A673 (cell line): ENCODE measurements around the gene HEMK1. TPM values are rescaled to one million over a fixed set of nuclear protein-coding genes. Genes with fewer than 3 reads are reported as not detected.
A peak's percentile ranks its signal among the peaks of the same experiment; 100 is the strongest.

ENCODE experiments used
- BruUV-seq: library from RNA; stranded (reverse); fragments of 400-500 nt; replicated peaks from 2 replicates; lab custom pipeline; 2021; lab: Mats Ljungman, UMichigan
- CTCF ChIA-PET: fragments of 300-600 bp; sonication (Branson Sonifier 250); formaldehyde crosslinking; loops from one replicate; lab custom pipeline; 2022; ENCODE audit warnings: antibody characterized with exemption; lab: Charles Lee
- POLR2A ChIA-PET: fragments of 300-600 bp; sonication (Branson Sonifier 250); formaldehyde crosslinking; loops from one replicate; lab custom pipeline; 2022; ENCODE audit warnings: antibody characterized with exemption; ENCODE audit not compliant: low non-redundant PET; lab: Charles Lee
- DNase-seq: peaks from one replicate; pipeline ENCODE4 v3.0.0-alpha.2; 2015; ENCODE audit warnings: low spot score
- H3K27ac ChIP-seq: fragments of 200-600 bp; sonication (generic); 2 replicates; pipeline ENCODE4 v1.5.1; 2016; ENCODE audit warnings: mixed run types, low read depth, mild to moderate bottlenecking, mixed read lengths, antibody characterized with exemption, low read length; ENCODE audit not compliant: poor library complexity, severe bottlenecking
- H3K27me3 ChIP-seq: fragments of 200-600 bp; sonication (generic); replicated peaks from 2 replicates; pipeline ENCODE4 v1.6.1; 2017; ENCODE audit warnings: mixed run types, low read depth, mild to moderate bottlenecking, mixed read lengths, antibody characterized with exemption, low read length; ENCODE audit not compliant: insufficient read depth, poor library complexity
- H3K36me3 ChIP-seq: fragments of 200-600 bp; sonication (generic); 2 replicates; pipeline ENCODE4 v1.6.1; 2016; ENCODE audit warnings: mixed run types, mild to moderate bottlenecking, mixed read lengths, antibody characterized with exemption, low read length; ENCODE audit not compliant: insufficient read depth, poor library complexity, severe bottlenecking
- H3K4me1 ChIP-seq: fragments of 200-600 bp; sonication (generic); 2 replicates; pipeline ENCODE4 v1.6.1; 2017; ENCODE audit warnings: mixed run types, mild to moderate bottlenecking, mixed read lengths, antibody characterized with exemption, low read length; ENCODE audit not compliant: insufficient read depth, poor library complexity, severe bottlenecking
- H3K4me3 ChIP-seq: fragments of 200-600 bp; sonication (generic); 2 replicates; pipeline ENCODE4 v1.5.1; 2016; ENCODE audit warnings: low read depth, mixed run types, mild to moderate bottlenecking, mixed read lengths, low read length; ENCODE audit not compliant: poor library complexity, severe bottlenecking
- H3K9me3 ChIP-seq: fragments of 200-600 bp; sonication (generic); 2 replicates; pipeline ENCODE4 v1.6.1; 2016; ENCODE audit warnings: mixed run types, low read depth, mild to moderate bottlenecking, mixed read lengths, antibody characterized with exemption, low read length; ENCODE audit not compliant: poor library complexity, severe bottlenecking
- EZH2 ChIP-seq: fragments of 200-600 bp; sonication (generic); IDR thresholded peaks from 2 replicates; pipeline ENCODE4 v1.6.1; 2017; ENCODE audit warnings: borderline replicate concordance, low read depth, mild to moderate bottlenecking, mixed read lengths, antibody characterized with exemption, low read length; ENCODE audit not compliant: poor library complexity, severe bottlenecking
- intact Hi-C: fragments of 100-400 bp; cut with micrococcal nuclease; formaldehyde crosslinking; loops from one replicate; pipeline ENCODE4 v1.10.0; 2022; ENCODE audit not compliant: unreplicated experiment
- total RNA-seq: library from RNA; stranded (reverse); gene quantifications from 2 replicates; pipeline ENCODE4 v1.2.3, GENCODE V29; 2021
- TF ChIP-seq, protein P1 (sequence below): fragments of 300-800, 200-600 bp; sonication (generic); conservative IDR thresholded peaks from 2 replicates; pipeline ENCODE4 v1.5.1; 2017; ENCODE audit warnings: low read depth, mild to moderate bottlenecking, antibody characterized with exemption, low read length, moderate library complexity, mixed read lengths

Gene HEMK1
- total RNA-seq, 1 experiment from 2014 or later, result 5.7 TPM

- BruUV-seq, result no TSS peak
- POLR2A ChIA-PET, result no interaction called here
- peaks cover 8% of the 10 kb centered on the region for H3K4me1 ChIP-seq
Observed at GRCh38 chr3:50615190-50615589, 45.9 kb downstream of the HEMK1 start.

DNA sequence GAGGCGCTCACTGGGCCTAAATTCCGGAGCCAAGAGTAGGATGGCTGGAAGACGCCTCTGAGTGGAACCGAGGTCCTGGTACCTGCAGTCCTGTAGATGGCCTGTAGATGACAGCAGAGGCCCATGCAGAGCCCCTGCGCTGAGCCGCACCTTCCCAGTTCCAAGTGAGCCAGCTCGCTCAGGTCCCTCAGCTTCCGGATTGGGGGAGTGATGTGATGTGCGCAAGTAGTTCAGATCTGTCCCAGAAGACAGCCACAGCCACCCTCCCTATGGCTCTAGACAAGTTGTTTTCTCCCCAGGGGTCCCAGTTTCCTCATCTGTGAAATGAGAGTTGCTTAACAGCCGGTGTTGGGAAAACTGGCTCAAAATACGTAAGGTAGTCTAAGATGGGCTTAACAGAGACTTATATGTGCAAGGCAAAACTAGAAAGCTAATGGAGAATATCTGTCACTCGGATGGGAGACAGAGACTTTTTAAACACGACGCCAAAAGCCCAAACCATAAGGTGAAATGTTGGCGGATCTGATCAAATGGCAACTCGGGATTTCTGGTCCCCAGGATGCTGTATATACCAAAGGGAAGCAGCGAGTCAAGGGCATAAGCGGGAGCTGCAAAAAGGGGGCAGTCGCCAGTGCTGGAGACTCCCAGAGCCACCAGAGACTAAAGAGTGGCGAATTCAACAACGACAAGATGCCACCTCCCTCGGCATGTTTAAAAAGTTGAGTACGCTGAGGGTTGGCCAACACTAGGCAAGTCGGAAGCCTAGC, 46.9 kb downstream of the HEMK1 start:
- ChIA-PET CTCF (interaction anchor here (0.6 to 1.4 kb wide), 5 partner anchors 164 to 1351 kb away, joined by 3 to 7 read pairs (median 5); partner anchors contain the start of genes MANF and PCBP4), POLR2A (interaction anchor here (0.7 kb wide), 1 partner anchor 779 kb away, joined by 3 read pairs; no protein-coding TSS in a partner anchor)
- TF ChIP-seq, protein P1, sequence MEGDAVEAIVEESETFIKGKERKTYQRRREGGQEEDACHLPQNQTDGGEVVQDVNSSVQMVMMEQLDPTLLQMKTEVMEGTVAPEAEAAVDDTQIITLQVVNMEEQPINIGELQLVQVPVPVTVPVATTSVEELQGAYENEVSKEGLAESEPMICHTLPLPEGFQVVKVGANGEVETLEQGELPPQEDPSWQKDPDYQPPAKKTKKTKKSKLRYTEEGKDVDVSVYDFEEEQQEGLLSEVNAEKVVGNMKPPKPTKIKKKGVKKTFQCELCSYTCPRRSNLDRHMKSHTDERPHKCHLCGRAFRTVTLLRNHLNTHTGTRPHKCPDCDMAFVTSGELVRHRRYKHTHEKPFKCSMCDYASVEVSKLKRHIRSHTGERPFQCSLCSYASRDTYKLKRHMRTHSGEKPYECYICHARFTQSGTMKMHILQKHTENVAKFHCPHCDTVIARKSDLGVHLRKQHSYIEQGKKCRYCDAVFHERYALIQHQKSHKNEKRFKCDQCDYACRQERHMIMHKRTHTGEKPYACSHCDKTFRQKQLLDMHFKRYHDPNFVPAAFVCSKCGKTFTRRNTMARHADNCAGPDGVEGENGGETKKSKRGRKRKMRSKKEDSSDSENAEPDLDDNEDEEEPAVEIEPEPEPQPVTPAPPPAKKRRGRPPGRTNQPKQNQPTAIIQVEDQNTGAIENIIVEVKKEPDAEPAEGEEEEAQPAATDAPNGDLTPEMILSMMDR, result peak; percentile 83
- no peak for TF ChIP-seq EZH2
- Histone ChIP-seq H3K9me3 (no peaks in the 10 kb centered on the region), H3K4me3 (peak overlapping the region; percentile 35), H3K36me3 (no peaks in the 10 kb centered on the region), H3K27ac (no peak overlapping the region), H3K4me1 (peaks cover 4% of the 10 kb centered on the region), H3K27me3 (no peaks in the 10 kb centered on the region)
- peak; percentile 79 for DNase-seq
- no TSS peak for BruUV-seq
- intact Hi-C loops, result loop anchor here (2.0 to 10.0 kb wide), 3 partner anchors 757 to 879 kb away; partner anchors contain the start of gene MANF

More at GRCh38 chr3:50615190-50615589, 45.9 kb downstream of the HEMK1 start:
- no peak overlapping the region for H3K27ac ChIP-seq
- no peaks in the 10 kb centered on the region for H3K27me3 ChIP-seq
- H3K36me3 ChIP-seq, result no peaks in the 10 kb centered on the region
- no peaks in the 10 kb centered on the region for H3K9me3 ChIP-seq
- H3K4me3 ChIP-seq, result no peak overlapping the region
- CTCF ChIA-PET, result no interaction called here
- TF ChIP-seq, protein P1, result no peak
- TF ChIP-seq EZH2, result no peak
- DNase-seq, result no peak
- intact Hi-C loops, result loop anchor here (5.0 to 10.0 kb wide), 2 partner anchors 772 to 880 kb away; partner anchors contain the start of gene MANF

DNA sequence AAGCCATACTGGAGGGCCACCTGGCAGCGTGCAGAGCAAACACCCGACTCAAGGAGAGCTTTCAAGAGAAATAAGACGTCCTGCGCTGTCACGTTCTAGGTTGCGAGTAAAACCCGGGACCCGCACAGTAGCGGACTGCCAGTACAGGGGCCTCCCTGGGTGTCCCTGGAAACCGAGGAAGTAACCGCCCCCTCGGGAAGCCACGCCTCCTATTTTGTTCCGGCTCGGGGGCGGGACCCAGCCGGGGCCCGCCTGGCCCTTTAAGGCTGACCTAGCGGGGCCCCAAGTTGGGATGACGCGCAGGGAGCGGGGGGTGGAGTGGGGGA, 47.4 kb downstream of the HEMK1 start:
- BruUV-seq, result no TSS peak
- DNase-seq, result peak; percentile 85
- intact Hi-C loops, result loop anchor here (2.0 to 10.0 kb wide), 3 partner anchors 756 to 878 kb away; partner anchors contain the start of gene MANF
- Histone ChIP-seq H3K27ac (no peak overlapping the region), H3K9me3 (no peaks in the 10 kb centered on the region), H3K36me3 (no peaks in the 10 kb centered on the region), H3K4me3 (peak overlapping the region; percentile 35), H3K27me3 (no peaks in the 10 kb centered on the region), H3K4me1 (peaks cover 4% of the 10 kb centered on the region)
- TF ChIP-seq, protein P1, result no peak
- TF ChIP-seq EZH2, result no peak
- ChIA-PET POLR2A (interaction anchor here (0.7 kb wide), 1 partner anchor 778 kb away, joined by 3 read pairs; no protein-coding TSS in a partner anchor), CTCF (interaction anchor here (1.2 to 1.4 kb wide), 2 partner anchors 163 to 755 kb away, joined by 4 to 6 read pairs; no protein-coding TSS in a partner anchor)
